Pancreas (tissue), 10 donors: ENCODE measurements around the gene ZNF451. TPM values are rescaled to one million over a fixed set of nuclear protein-coding genes. Genes with fewer than 3 reads are reported as not detected.

Source experiments
- ATAC-seq, 4 donors: fragments of 200-7000 bp; cut with Tn5 transposase; one replicate each; pipeline versions ENCODE4 v1.8.0 to v1.9.1; 2020; ENCODE audit warnings: mild to moderate bottlenecking in 4 of 4, moderate library complexity in 4 of 4
- DNase-seq, 6 donors: peaks; one replicate each; pipeline ENCODE4 v3.0.0-alpha.2; 2020
- FAIRE-seq: peaks from 2 replicates; lab custom pipeline; 2012; peaks lifted over from hg19 to GRCh38; lab: Jason Lieb, UNC
- H3K27ac ChIP-seq, 4 donors: fragments of 200-600 bp; sonication (generic); 1 replicate in 3 of 4; 2 replicates in 1 of 4; pipeline versions ENCODE4 v1.5.0 to v1.8.0; 2020
- H3K27me3 ChIP-seq, 4 donors: fragments of 200-600 bp; one replicate each; pipeline ENCODE4 v1.8.0; 2021
- H3K36me3 ChIP-seq, 3 donors: fragments of 200-600 bp; sonication (generic) in 1 of 3; one replicate each; pipeline versions ENCODE4 v1.5.0 to v1.8.0; 2020 to 2021
- H3K4me1 ChIP-seq, 3 donors: fragments of 200-600 bp; one replicate each; pipeline ENCODE4 v1.8.0; 2021
- H3K4me3 ChIP-seq, 4 donors: fragments of 200-600 bp; sonication (generic) in 2 of 4; one replicate each; pipeline versions ENCODE4 v1.5.0 to v1.8.0; 2020 to 2021
- H3K9me3 ChIP-seq, 4 donors: fragments of 200-600 bp; one replicate each; pipeline ENCODE4 v1.8.0; 2021
- whole genome bisulfite sequencing, 2 donors: extraction: QIAGEN DNeasy Blood & Tissue Kit; methylation state at CpG; one replicate each; pipeline ENCODE4 v1.1.7; 2013; 5-methylcytosine and 5-hydroxymethylcytosine counted together
- intact Hi-C, 3 donors: fragments of 100-400 bp; cut with DNase I; formaldehyde crosslinking; loops; one replicate each; pipeline versions ENCODE4 v1.11.1 to v1.14.2; 2022
- polyA plus RNA-seq, 2 donors: library from polyadenylated mRNA; stranded (reverse); fragments of 200-250 nt; gene quantifications; one replicate each; pipeline ENCODE4 v1.2.3, GENCODE V29; 2013
- total RNA-seq, 6 donors: library from RNA; stranded (reverse); fragmentation: NEBNext Ultra II Directional in 4 of 6; extraction: Animal tissue kit (Norgen Biotek cat#: 25700) in 4 of 6; gene quantifications; one replicate each; pipeline versions ENCODE4 v1.2.1 to v1.2.4, GENCODE V29; 2021 to 2023
- TF ChIP-seq, protein P1 (sequence below), 4 donors: fragments of 200-600 bp; sonication (generic) in 3 of 4; IDR thresholded peaks; one replicate each; pipeline versions ENCODE4 v1.5.0 to v1.8.0; 2021; ENCODE audit warnings: antibody characterized with exemption in 4 of 4
- donor health status: healthy with polysubstance abuse.
- donor health status: DM: no; HTN: no; CAD: no; lungs with moderate emphysema.
- donor health status: DM: no; HTN: no; CAD: no.
- donor health status: control.
- donor health status: control.
- donor health status: Bipolar disorder and iron deficiency.
- donor health status: DM: yes; HTN: yes; CAD: no.
- donor health status: DM: no; HTN: no; CAD: no.
- donor health status: DM: no; HTN: no; CAD: no.
- donor health status: DM: yes; HTN: yes; CAD: no.

Gene ZNF451
- total and polyA plus RNA-seq, 8 donors, result 9.4 to 26.7 (median 18.3) TPM

DNA sequence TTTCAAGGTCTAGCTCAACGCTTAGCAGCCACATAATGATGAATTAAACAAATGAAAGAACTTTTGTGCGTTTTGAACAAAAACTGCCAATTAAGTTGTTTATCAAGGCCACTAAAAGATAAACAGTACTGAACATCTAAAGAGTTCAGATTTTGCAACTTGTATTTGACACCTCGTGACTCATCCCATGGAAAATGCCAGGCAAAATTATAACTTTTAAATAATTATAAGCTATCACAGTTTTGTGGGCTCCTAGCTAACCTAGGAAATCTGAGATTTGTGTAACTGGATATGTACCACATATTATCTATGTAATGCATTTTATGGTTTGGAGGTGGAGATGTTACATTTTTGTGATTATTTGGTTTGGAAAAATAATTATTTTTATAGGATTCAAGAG lies 72.5 kb downstream of the ZNF451 start:
- Histone ChIP-seq H3K9me3 (peaks cover 0 to 2% (median 0%) of the 10 kb centered on the region in 4 donors), H3K4me1 (no peaks in the 10 kb centered on the region), H3K27ac (no peak overlapping the region), H3K4me3 (no peak overlapping the region), H3K27me3 (no peaks in the 10 kb centered on the region), H3K36me3 (peaks cover 0 to 9% (median 4%) of the 10 kb centered on the region in 3 donors)
- intact Hi-C loops, result no loop called here
- TF ChIP-seq, protein P1, sequence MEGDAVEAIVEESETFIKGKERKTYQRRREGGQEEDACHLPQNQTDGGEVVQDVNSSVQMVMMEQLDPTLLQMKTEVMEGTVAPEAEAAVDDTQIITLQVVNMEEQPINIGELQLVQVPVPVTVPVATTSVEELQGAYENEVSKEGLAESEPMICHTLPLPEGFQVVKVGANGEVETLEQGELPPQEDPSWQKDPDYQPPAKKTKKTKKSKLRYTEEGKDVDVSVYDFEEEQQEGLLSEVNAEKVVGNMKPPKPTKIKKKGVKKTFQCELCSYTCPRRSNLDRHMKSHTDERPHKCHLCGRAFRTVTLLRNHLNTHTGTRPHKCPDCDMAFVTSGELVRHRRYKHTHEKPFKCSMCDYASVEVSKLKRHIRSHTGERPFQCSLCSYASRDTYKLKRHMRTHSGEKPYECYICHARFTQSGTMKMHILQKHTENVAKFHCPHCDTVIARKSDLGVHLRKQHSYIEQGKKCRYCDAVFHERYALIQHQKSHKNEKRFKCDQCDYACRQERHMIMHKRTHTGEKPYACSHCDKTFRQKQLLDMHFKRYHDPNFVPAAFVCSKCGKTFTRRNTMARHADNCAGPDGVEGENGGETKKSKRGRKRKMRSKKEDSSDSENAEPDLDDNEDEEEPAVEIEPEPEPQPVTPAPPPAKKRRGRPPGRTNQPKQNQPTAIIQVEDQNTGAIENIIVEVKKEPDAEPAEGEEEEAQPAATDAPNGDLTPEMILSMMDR (IDR thresholded peaks at IDR 0.05), result no peak
- WGBS, 2 donors, result 68 to 70% methylated on average over 3 of the region's 3 CpGs
- no peak for DNase-seq
- ATAC-seq, result no peak
- FAIRE-seq, result no peak

DNA sequence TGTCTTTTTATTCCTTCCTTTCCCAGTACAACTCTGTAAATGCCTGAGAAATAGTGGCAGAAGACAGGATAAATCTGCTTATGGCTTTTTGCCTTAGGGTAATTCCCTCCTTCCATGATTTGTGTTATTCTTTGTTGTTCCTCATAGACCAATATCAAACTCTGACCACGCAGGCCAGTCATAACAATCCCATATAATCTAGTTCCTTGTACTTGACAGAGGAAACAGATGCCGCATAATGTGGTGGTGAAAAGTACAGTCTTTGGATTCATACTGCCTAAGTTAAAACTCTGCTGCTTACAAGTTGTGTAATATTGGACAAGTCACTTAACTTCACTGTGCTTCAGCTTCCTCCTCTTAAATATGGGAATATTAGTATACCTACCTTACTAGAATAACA lies 74.0 kb downstream of the ZNF451 start:
- DNase-seq (no peak), FAIRE-seq (no peak), ATAC-seq (no peak)
- TF ChIP-seq, protein P1 (IDR thresholded peaks at IDR 0.05), result no peak
- no peak overlapping the region for H3K4me3 ChIP-seq
- WGBS, 2 donors, result 97 to 99% methylated on average over 2 of the region's 2 CpGs
- peaks cover 0 to 2% (median 0%) of the 10 kb centered on the region in 4 donors for H3K9me3 ChIP-seq
- H3K4me1 ChIP-seq, result no peaks in the 10 kb centered on the region
- intact Hi-C loops, result no loop called here
- no peaks in the 10 kb centered on the region for H3K27me3 ChIP-seq
- no peak overlapping the region for H3K27ac ChIP-seq
- H3K36me3 ChIP-seq, result peaks cover 0 to 9% (median 0%) of the 10 kb centered on the region in 3 donors

DNA sequence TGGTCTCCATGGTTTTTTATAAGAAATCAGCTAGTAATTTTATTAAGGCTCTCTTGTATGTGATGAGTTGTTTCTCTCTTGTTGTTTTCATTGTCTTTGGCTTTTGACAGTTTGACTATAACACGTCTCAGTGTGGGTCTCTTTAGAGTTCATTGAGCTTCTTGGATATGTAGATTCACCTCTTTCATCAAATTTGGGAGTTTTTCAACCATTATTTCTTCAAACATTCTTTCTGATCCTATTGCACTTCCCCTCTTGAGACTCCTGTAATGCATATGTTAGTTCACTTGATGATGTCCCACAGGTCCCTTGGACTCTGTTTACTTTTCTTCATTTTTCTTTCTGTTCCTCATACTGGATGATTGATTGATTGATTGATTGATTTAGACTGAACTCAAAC lies 75.1 kb downstream of the ZNF451 start:
- DNase-seq, result no peak
- Histone ChIP-seq H3K27ac (no peak overlapping the region), H3K9me3 (no peaks in the 10 kb centered on the region), H3K36me3 (peaks cover 0 to 9% (median 0%) of the 10 kb centered on the region in 3 donors), H3K4me1 (no peaks in the 10 kb centered on the region), H3K4me3 (no peak overlapping the region), H3K27me3 (no peaks in the 10 kb centered on the region)
- TF ChIP-seq, protein P1 (IDR thresholded peaks at IDR 0.05), result no peak
- 97 to 98% methylated on average over 1 of the region's 1 CpG for WGBS, 2 donors
- ATAC-seq, result no peak
- FAIRE-seq, result no peak
- intact Hi-C loops, result no loop called here

DNA sequence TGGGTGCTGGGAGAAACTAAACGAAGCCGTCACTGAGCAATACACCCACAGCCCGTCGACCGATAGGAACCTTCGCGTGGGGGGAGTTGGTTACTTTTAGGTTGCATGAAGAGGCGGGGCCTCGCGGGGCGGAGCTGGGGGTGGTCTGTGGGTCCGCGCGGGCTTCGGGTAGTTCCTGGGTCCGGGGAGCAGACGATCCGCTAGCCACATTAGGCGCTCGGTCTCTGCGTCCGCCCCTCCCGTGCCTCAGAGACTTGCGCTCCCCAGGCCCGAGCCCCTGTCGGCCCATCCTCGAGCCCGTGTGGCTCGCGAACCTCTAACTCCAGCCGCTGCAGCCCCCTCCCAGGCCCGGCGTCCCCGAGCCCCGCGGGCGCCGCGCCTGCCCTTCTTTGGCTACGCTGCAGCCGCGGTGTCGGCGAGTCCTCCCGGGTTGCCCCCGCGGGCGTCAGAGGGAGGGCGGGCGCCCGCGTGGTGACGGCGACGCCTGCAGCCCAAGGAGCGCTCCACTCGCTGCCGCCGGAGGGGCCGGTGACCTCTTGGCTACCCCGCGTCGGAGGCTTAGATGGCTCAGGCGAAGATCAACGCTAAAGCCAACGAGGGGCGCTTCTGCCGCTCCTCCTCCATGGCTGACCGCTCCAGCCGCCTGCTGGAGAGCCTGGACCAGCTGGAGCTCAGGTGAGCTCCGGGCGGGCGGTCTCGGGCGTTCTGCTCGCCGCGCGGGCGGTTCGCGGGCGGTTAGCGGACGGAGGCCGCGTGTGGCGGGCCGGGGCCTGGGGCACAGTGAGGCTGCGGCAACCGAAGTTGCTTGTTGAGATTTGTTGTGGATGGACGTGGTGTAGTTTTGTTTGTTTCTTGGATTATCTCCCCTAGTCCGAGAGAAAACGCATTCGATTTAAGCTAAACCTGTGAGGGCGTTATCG lies 82.4 kb downstream of the ZNF451 start, which contains the start of gene BAG2:
BAG2 (plus strand) TSS at position 191 of the 920 bp plus-strand sequence; CDS start at position 563, 372 bp downstream.
- H3K4me3 ChIP-seq, result peak within 1 kb of the TSS; percentile 44 to 76 (median 66)
- H3K4me1 ChIP-seq, result peaks cover 0 to 3% (median 0%) of the 10 kb centered on the region in 3 donors
- peak; percentile 90 to 96 (median 94) for ATAC-seq
- TF ChIP-seq, protein P1 (IDR thresholded peaks at IDR 0.05), result no peak
- FAIRE-seq, result no peak
- no peaks in the 10 kb centered on the region for H3K9me3 ChIP-seq
- H3K36me3 ChIP-seq, result no peaks in the 10 kb centered on the region
- H3K27ac ChIP-seq, result peak within 1 kb of the TSS; percentile 64 to 90 (median 82)
- no peaks in the 10 kb centered on the region for H3K27me3 ChIP-seq
- WGBS, 2 donors, result 0% methylated on average over 85 to 97 of the region's 97 CpGs
- DNase-seq, result peak; percentile 74 to 90 (median 85)
- intact Hi-C loops, result no loop called here
